ENCODE data around the gene SKI. TPM values are rescaled to one million over a fixed set of nuclear protein-coding genes. Genes with fewer than 3 reads are reported as not detected.

The SKI gene
- total and polyA plus RNA-seq, 2 experiments from 2014 or later, result 9.3 to 66.8 TPM

DNA sequence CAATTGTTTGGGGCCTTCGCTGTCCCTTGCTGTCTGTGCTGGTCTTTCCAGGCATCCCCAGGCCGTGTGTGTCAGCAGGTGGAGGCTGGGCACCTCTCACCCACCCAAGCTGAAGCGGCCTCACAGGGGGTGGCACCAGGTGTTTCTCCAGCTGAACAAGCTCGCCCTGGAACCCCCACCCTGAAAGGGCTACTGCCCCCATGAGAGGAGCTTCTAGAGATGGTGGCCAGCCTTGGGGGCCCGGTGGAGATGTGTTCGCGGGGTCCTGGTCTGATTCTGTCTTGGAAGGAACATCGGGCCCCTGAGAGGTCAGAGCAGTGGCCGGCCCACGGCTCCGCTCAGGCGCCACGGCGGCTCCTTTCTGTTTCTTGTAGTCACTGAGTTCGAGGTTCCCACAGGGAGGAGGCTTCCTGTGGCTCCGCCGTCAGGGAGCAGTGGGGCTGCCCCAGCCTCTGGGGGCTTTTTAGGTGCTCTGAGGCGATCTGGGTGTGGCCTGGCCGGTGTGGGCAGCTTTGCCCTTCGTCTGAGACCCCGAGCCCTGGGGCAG is 46.9 kb downstream of the SKI start:
- Mint-ChIP-seq H3K36me3 (ENCODE audit: low read depth) (peaks cover 22% of the 10 kb centered on the region), H3K9me3 (peaks cover 4% of the 10 kb centered on the region; the same call in 1 of the 3 replicates), H3K27me3 (ENCODE audit: insufficient read depth, low read depth, poor library complexity) (peaks cover 28% of the 10 kb centered on the region), H3K27ac (peak overlapping the region; percentile 77), H3K4me3 (no peak overlapping the region), H3K4me1 (peaks cover 73% of the 10 kb centered on the region)
- Histone ChIP-seq H3F3A (replicated peaks; ENCODE audit: low read depth) (0 out of 2 replicates have a peak, but pooled peaks cover 28% of the 10 kb centered on the region), H4K20me1 (replicated peaks; ENCODE audit: insufficient read depth) (peaks cover 30% of the 10 kb centered on the region), H3K4me3 (no peak overlapping the region), H3K9me2 (ENCODE audit: insufficient read depth) (no peaks in the 10 kb centered on the region), H3K79me2 (replicated peaks; ENCODE audit: insufficient read depth) (peaks cover 89% of the 10 kb centered on the region), H3K36me3 (ENCODE audit: insufficient read depth) (no peaks in the 10 kb centered on the region; the same call in 1 of the 2 replicates), H3K4me1 (ENCODE audit: insufficient read depth) (peaks cover 63% of the 10 kb centered on the region), H2AFZ (no peak overlapping the region), H3K27ac (ENCODE audit: low read depth) (peak overlapping the region; percentile 89), H3K4me2 (no peak overlapping the region), H3K27me3 (ENCODE audit: insufficient read depth) (no peaks in the 10 kb centered on the region)
- DNase-seq (ENCODE audit: low spot score) (no peak), ATAC-seq (no peak)
- TF ChIP-seq ZNF331 (CRISPR knock-in tag; IDR thresholded peaks at IDR 0.05; ENCODE audit: low read depth) (no peak), STAT1 (IDR thresholded peaks at IDR 0.05; ENCODE audit: unreplicated experiment) (no peak), CREB1 (CRISPR knock-in tag; IDR thresholded peaks at IDR 0.05; ENCODE audit: low read depth) (no peak), EZH2phosphoT487 (IDR thresholded peaks at IDR 0.05; ENCODE audit: unreplicated experiment) (no peak), ZNF114 (CRISPR knock-in tag; IDR thresholded peaks at IDR 0.05) (no peak), NANOG (IDR thresholded peaks at IDR 0.05; ENCODE audit: borderline replicate concordance) (no peak), REST (IDR thresholded peaks at IDR 0.05; ENCODE audit: unreplicated experiment) (no peak), POLR2AphosphoS5 (IDR thresholded peaks at IDR 0.05; ENCODE audit: low read depth) (no peak), EZH2 (IDR thresholded peaks at IDR 0.05; ENCODE audit: low read depth, unreplicated experiment) (no peak), CTCF (conservative IDR thresholded peaks at IDR 0.05; ENCODE audit: low read depth in 2 of 2) (no peak)
- TF ChIP-seq, protein P1, sequence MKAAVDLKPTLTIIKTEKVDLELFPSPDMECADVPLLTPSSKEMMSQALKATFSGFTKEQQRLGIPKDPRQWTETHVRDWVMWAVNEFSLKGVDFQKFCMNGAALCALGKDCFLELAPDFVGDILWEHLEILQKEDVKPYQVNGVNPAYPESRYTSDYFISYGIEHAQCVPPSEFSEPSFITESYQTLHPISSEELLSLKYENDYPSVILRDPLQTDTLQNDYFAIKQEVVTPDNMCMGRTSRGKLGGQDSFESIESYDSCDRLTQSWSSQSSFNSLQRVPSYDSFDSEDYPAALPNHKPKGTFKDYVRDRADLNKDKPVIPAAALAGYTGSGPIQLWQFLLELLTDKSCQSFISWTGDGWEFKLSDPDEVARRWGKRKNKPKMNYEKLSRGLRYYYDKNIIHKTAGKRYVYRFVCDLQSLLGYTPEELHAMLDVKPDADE (IDR thresholded peaks at IDR 0.05), result no peak
- TF ChIP-seq, protein P2, sequence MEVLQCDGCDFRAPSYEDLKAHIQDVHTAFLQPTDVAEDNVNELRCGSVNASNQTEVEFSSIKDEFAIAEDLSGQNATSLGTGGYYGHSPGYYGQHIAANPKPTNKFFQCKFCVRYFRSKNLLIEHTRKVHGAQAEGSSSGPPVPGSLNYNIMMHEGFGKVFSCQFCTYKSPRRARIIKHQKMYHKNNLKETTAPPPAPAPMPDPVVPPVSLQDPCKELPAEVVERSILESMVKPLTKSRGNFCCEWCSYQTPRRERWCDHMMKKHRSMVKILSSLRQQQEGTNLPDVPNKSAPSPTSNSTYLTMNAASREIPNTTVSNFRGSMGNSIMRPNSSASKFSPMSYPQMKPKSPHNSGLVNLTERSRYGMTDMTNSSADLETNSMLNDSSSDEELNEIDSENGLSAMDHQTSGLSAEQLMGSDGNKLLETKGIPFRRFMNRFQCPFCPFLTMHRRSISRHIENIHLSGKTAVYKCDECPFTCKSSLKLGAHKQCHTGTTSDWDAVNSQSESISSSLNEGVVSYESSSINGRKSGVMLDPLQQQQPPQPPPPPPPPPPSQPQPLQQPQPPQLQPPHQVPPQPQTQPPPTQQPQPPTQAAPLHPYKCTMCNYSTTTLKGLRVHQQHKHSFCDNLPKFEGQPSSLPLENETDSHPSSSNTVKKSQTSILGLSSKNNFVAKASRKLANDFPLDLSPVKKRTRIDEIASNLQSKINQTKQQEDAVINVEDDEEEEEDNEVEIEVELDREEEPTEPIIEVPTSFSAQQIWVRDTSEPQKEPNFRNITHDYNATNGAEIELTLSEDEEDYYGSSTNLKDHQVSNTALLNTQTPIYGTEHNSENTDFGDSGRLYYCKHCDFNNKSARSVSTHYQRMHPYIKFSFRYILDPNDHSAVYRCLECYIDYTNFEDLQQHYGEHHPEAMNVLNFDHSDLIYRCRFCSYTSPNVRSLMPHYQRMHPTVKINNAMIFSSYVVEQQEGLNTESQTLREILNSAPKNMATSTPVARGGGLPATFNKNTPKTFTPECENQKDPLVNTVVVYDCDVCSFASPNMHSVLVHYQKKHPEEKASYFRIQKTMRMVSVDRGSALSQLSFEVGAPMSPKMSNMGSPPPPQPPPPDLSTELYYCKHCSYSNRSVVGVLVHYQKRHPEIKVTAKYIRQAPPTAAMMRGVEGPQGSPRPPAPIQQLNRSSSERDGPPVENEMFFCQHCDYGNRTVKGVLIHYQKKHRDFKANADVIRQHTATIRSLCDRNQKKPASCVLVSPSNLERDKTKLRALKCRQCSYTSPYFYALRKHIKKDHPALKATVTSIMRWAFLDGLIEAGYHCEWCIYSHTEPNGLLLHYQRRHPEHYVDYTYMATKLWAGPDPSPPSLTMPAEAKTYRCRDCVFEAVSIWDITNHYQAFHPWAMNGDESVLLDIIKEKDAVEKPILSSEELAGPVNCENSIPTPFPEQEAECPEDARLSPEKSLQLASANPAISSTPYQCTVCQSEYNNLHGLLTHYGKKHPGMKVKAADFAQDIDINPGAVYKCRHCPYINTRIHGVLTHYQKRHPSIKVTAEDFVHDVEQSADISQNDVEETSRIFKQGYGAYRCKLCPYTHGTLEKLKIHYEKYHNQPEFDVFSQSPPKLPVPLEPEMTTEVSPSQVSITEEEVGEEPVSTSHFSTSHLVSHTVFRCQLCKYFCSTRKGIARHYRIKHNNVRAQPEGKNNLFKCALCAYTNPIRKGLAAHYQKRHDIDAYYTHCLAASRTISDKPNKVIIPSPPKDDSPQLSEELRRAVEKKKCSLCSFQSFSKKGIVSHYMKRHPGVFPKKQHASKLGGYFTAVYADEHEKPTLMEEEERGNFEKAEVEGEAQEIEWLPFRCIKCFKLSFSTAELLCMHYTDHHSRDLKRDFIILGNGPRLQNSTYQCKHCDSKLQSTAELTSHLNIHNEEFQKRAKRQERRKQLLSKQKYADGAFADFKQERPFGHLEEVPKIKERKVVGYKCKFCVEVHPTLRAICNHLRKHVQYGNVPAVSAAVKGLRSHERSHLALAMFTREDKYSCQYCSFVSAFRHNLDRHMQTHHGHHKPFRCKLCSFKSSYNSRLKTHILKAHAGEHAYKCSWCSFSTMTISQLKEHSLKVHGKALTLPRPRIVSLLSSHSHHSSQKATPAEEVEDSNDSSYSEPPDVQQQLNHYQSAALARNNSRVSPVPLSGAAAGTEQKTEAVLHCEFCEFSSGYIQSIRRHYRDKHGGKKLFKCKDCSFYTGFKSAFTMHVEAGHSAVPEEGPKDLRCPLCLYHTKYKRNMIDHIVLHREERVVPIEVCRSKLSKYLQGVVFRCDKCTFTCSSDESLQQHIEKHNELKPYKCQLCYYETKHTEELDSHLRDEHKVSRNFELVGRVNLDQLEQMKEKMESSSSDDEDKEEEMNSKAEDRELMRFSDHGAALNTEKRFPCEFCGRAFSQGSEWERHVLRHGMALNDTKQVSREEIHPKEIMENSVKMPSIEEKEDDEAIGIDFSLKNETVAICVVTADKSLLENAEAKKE (CRISPR knock-in tag; IDR thresholded peaks at IDR 0.05), result no peak

Data from GM23338 (cell line).